ENCODE data around the gene RFPL4AL1.
"Not testable (repeated sequence)": the region's sequence is repeated elsewhere in the genome, so short reads cannot be mapped to it uniquely, and the experiment has no call there.

- not testable (repeated sequence) for TF ChIP-seq EZH2 (IDR thresholded peaks at IDR 0.05; ENCODE audit: borderline replicate concordance); CTCF (IDR thresholded peaks at IDR 0.05; ENCODE audit: poor library complexity)
These were observed at the start of gene RFPL4AL1 for GRCh38 chr19:55768818-55769217.

All from hepatocyte (in vitro differentiated cells).